Measurements from ENCODE around the gene ARHGAP21. TPM values are rescaled to one million over a fixed set of nuclear protein-coding genes. Genes with fewer than 3 reads are reported as not detected.
A peak's percentile ranks its signal among the peaks of the same experiment; 100 is the strongest.

ARHGAP21 gene
- total and polyA plus RNA-seq, 9 of the 15 experiments (the other 6 are each of a cell fraction or from before 2014, with no cell fraction given): 13.6 to 145 (median 60.8) TPM

- BruUV-seq (replicated peaks): no TSS peak
- in situ Hi-C loops (cut with MboI): no loop called here
- TF ChIP-seq FOSL1 (tag; conservative IDR thresholded peaks at IDR 0.05) (no peak), RCOR1 (IDR thresholded peaks at IDR 0.05; ENCODE audit: borderline replicate concordance in 1 of 2, low read depth in 2 of 2, low read length in 2 of 2) (peak in 1 of 2 experiments; percentile 81; a peak in 2 of 4 replicates), FOXA3 (CRISPR knock-in tag; conservative IDR thresholded peaks at IDR 0.05 in 1 of 2, IDR thresholded peaks at IDR 0.05 in 1 of 2) (peak in 1 of 2 experiments; percentile 66; a peak in 2 of 4 replicates), MEIS2 (IDR thresholded peaks at IDR 0.05; ENCODE audit: partially characterized antibody) (peak; percentile 90), POLR3A (IDR thresholded peaks at IDR 0.05; ENCODE audit: borderline replicate concordance, extremely low read depth, insufficient read depth, insufficient read length) (no peak), PKNOX1 (IDR thresholded peaks at IDR 0.05) (peak; percentile 31; the same call in 1 of the 2 replicates), PBX2 (CRISPR knock-in tag; IDR thresholded peaks at IDR 0.05; ENCODE audit: low read depth) (no peak), PBX2 (tag; conservative IDR thresholded peaks at IDR 0.05; ENCODE audit: low read depth) (peak; percentile 74), SPI1 (IDR thresholded peaks at IDR 0.05; ENCODE audit: borderline replicate concordance, low read depth, low read length) (peak; percentile 76), MTA2 (IDR thresholded peaks at IDR 0.05; ENCODE audit: low read depth) (no peak), KDM1A (IDR thresholded peaks at IDR 0.05) (peak; percentile 48 to 54; a peak in 2 of 4 replicates), TEAD4 (IDR thresholded peaks at IDR 0.05; ENCODE audit: low read length) (peak; percentile 76), TEAD4 (CRISPR knock-in tag; IDR thresholded peaks at IDR 0.05; ENCODE audit: borderline replicate concordance) (no peak), ZNF324 (CRISPR knock-in tag; IDR thresholded peaks at IDR 0.05) (no peak), HDAC1 (IDR thresholded peaks at IDR 0.05) (0 out of 4 replicates have a peak, but pooled peaks of 1 of the 2 experiments have one; percentile 21), CBFA2T3 (IDR thresholded peaks at IDR 0.05) (peak; percentile 47; the same call in 1 of the 2 replicates), TCF3 (CRISPR knock-in tag; IDR thresholded peaks at IDR 0.05) (peak; percentile 54), ILF3 (IDR thresholded peaks at IDR 0.05; ENCODE audit: borderline replicate concordance) (no peak), ARID1B (IDR thresholded peaks at IDR 0.05) (peak; percentile 64), TEAD1 (CRISPR knock-in tag; IDR thresholded peaks at IDR 0.05) (peak in 1 of 2 experiments; percentile 73; a peak in 2 of 4 replicates), TAL1 (IDR thresholded peaks at IDR 0.05) (peak; percentile 47), SMARCA5 (IDR thresholded peaks at IDR 0.05) (no peak)
These were observed 28.0 kb upstream of the ARHGAP21 start for GRCh38 chr10:24751716-24752115.

More at GRCh38 chr10:24751716-24752115, 28.0 kb upstream of the ARHGAP21 start:
- Histone ChIP-seq H3K27ac (ENCODE audit: extremely low read depth, low read depth, low read length) (no peak overlapping the region), H3K9ac (ENCODE audit: insufficient read depth in 1 of 2, low read depth in 2 of 2, low read length in 2 of 2) (no peak overlapping the region), H4K20me1 (replicated peaks; ENCODE audit: control insufficient read depth, insufficient read depth, low read length) (no peaks in the 10 kb centered on the region), H2AFZ (ENCODE audit: low read depth, low read length) (no peak overlapping the region), H3K27me3 (ENCODE audit: control insufficient read depth in 2 of 2, insufficient read depth in 2 of 2, low read length in 2 of 2) (no peaks in the 10 kb centered on the region), H3K9me3 (replicated peaks; ENCODE audit: control insufficient read depth, insufficient read depth, low read depth, low read length) (no peaks in the 10 kb centered on the region), H3K4me3 (no peak overlapping the region), H3K4me2 (ENCODE audit: insufficient read depth, low read length) (no peak overlapping the region), H3K79me2 (ENCODE audit: control insufficient read depth, insufficient read depth, low read length) (no peaks in the 10 kb centered on the region), H3K4me1 (replicated peaks in 1 of 2; ENCODE audit: control insufficient read depth in 2 of 2, insufficient read depth in 2 of 2, low read length in 2 of 2) (no peaks in the 10 kb centered on the region; a peak in 1 of 5 replicates), H3K9me1 (ENCODE audit: control insufficient read depth, insufficient read depth, low read length) (no peaks in the 10 kb centered on the region), H3K36me3 (ENCODE audit: control insufficient read depth, insufficient read depth, low read length) (no peaks in the 10 kb centered on the region)
- FAIRE-seq (no peak), ATAC-seq (no peak), DNase-seq (ENCODE audit: extremely low read depth in 1 of 4, low spot score in 3 of 4) (no peak)
- 18% methylated on average over 1 of the region's 1 CpG for WGBS (ENCODE audit: insufficient coverage, low coverage, missing lambda C conversion rate)
- CTCF ChIA-PET (ENCODE audit: low intra/inter-chr PET ratio): no interaction called here
- intact Hi-C loops (cut with micrococcal nuclease): no loop called here
- POLR2A ChIA-PET: interaction anchor here (0.6 to 0.7 kb wide), 2 partner anchors 10 to 55 kb away, joined by 3 to 4 read pairs; no protein-coding TSS in a partner anchor
